Testis (tissue), 3 donors: ENCODE measurements around the gene PKHD1. TPM values are rescaled to one million over a fixed set of nuclear protein-coding genes. Genes with fewer than 3 reads are reported as not detected.

ENCODE experiments used
- DNase-seq: peaks from one replicate; pipeline ENCODE4 v3.0.0-alpha.2; 2019
- H3K27ac ChIP-seq, 2 donors: fragments of 200-600 bp; sonication (generic); one replicate each; pipeline ENCODE4 v1.5.1; 2019
- H3K27me3 ChIP-seq: fragments of 200-600 bp; sonication (generic); one replicate; pipeline ENCODE4 v1.5.1; 2019
- H3K36me3 ChIP-seq: fragments of 200-600 bp; sonication (generic); one replicate; pipeline ENCODE4 v1.5.1; 2017; ENCODE audit warnings: low read depth; ENCODE audit errors: missing control alignments
- H3K4me1 ChIP-seq: fragments of 200-600 bp; sonication (generic); one replicate; pipeline ENCODE4 v1.5.1; 2019
- H3K4me3 ChIP-seq, 2 donors: fragments of 200-600 bp; sonication (generic); one replicate each; pipeline ENCODE4 v1.5.1; 2017 to 2019
- H3K9me3 ChIP-seq: fragments of 200-600 bp; sonication (generic); one replicate; pipeline ENCODE4 v1.5.1; 2017
- CTCF ChIP-seq, 3 experiments: fragments of 450-650 bp in 2 of 3; fragments of 200-600 bp in 1 of 3; sonication (generic) in 1 of 3; IDR thresholded peaks; one replicate each; pipeline ENCODE4 v1.5.1; 2016 to 2019; ENCODE audit warnings: antibody characterized with exemption in 3 of 3, mild to moderate bottlenecking in 2 of 3, moderate library complexity in 1 of 3
- POLR2A ChIP-seq: fragments of 450-650 bp; IDR thresholded peaks from one replicate; pipeline ENCODE4 v1.6.1; 2017; ENCODE audit warnings: antibody characterized with exemption, mild to moderate bottlenecking, moderate library complexity
- WGBS, 2 donors: methylation state at CpG; one replicate each; pipeline ENCODE4 v1.1.5; 2018; 5-methylcytosine and 5-hydroxymethylcytosine counted together
- intact Hi-C: fragments of 100-400 bp; cut with DNase I; formaldehyde crosslinking; loops from one replicate; pipeline ENCODE4 v1.15.1; 2023; ENCODE audit warnings: low total_unique reads
- polyA plus RNA-seq: library from polyadenylated mRNA; stranded (reverse); fragments of 350-450 nt; fragmentation: Illumina TruSeq; extraction: RNeasy Lipid Tissue Mini Kit (QIAGEN cat#74804); gene quantifications from one replicate; pipeline ENCODE4 v1.2.3, GENCODE V29; 2014; ENCODE audit warnings: low read depth, low replicate concordance; ENCODE audit not compliant: insufficient read depth
- total RNA-seq, 2 donors: library from RNA; depleted of rRNA; stranded (reverse); fragments of >200 nt; gene quantifications; one replicate each; pipeline ENCODE4 v1.2.3, GENCODE V29; 2016

Gene PKHD1
- total and polyA plus RNA-seq, 3 donors from 2014 or later, result 1.3 to 2.3 (median 1.7) TPM

GRCh38 chr6:51893366-51893765 is 194.0 kb downstream of the PKHD1 start:
- TF ChIP-seq CTCF (IDR thresholded peaks at IDR 0.05) (no peak), POLR2A (no peak)
- H3K4me1 ChIP-seq, result no peaks in the 10 kb centered on the region
- no peaks in the 10 kb centered on the region for H3K9me3 ChIP-seq
- intact Hi-C loops, result no loop called here
- WGBS, 2 donors, result 84 to 90% methylated on average over 4 of the region's 4 CpGs
- no peak overlapping the region for H3K4me3 ChIP-seq
- no peak overlapping the region for H3K27ac ChIP-seq
- H3K27me3 ChIP-seq, result no peaks in the 10 kb centered on the region
- no peaks in the 10 kb centered on the region for H3K36me3 ChIP-seq
- DNase-seq, result no peak

DNA sequence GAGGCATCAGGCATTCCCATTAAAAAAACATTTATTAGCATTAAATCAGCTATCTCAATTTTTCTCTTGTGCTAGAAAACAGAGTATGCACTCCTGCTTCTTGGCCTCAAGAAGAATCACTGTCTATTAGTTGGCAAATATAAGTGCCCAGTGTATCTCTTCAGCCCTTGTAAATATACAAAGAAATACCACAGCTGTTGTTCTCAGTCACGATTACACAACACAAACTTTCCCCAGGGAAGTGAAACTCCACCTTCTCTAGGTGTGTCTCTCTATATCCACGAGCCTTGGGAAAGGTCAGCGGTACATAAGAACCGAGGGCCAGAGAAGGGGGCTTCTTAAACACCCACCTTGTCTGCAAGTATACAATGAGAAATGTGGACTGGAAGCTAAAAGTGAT is 194.7 kb downstream of the PKHD1 start:
- Histone ChIP-seq H3K36me3 (no peaks in the 10 kb centered on the region), H3K9me3 (no peaks in the 10 kb centered on the region), H3K4me3 (no peak overlapping the region), H3K27me3 (no peaks in the 10 kb centered on the region), H3K4me1 (no peaks in the 10 kb centered on the region), H3K27ac (no peak overlapping the region)
- 73 to 76% methylated on average over 4 of the region's 4 CpGs for WGBS, 2 donors
- TF ChIP-seq CTCF (IDR thresholded peaks at IDR 0.05) (no peak), POLR2A (no peak)
- no peak for DNase-seq
- intact Hi-C loops, result no loop called here

GRCh38 chr6:51892339-51892738 is 195.1 kb downstream of the PKHD1 start:
- intact Hi-C loops, result no loop called here
- WGBS, 2 donors, result 81 to 89% methylated on average over 3 of the region's 3 CpGs

DNA sequence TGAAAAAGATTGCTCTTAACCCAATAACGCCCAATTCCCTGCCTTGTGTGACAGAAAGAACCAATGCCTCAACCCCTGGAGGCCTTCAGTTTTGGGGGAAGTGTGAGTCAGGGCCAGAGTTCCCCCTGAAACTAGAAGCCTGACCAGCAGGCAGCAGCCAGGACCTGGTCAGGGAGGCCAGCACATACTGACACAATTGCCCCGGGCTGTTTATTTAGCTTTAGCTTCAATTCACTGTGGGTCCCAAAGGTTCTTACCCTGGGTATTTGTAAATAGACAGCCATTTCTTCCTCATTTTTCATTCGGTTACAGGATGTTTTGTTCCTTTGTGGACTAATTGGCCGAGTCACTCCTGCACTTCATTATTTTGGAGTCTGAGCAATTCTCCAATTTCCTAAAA is 195.6 kb downstream of the PKHD1 start:
- Histone ChIP-seq H3K27me3 (no peaks in the 10 kb centered on the region), H3K36me3 (no peaks in the 10 kb centered on the region), H3K4me1 (no peaks in the 10 kb centered on the region), H3K27ac (no peak overlapping the region), H3K9me3 (no peaks in the 10 kb centered on the region), H3K4me3 (no peak overlapping the region)
- intact Hi-C loops, result no loop called here
- no peak for TF ChIP-seq CTCF (IDR thresholded peaks at IDR 0.05)
- no peak for TF ChIP-seq POLR2A
- WGBS, 2 donors, result 87 to 88% methylated on average over 4 of the region's 4 CpGs
- DNase-seq, result no peak

More at GRCh38 chr6:51892339-51892738, 195.1 kb downstream of the PKHD1 start:
- Histone ChIP-seq H3K4me3 (no peak overlapping the region), H3K27ac (no peak overlapping the region), H3K4me1 (no peaks in the 10 kb centered on the region), H3K9me3 (no peaks in the 10 kb centered on the region), H3K27me3 (no peaks in the 10 kb centered on the region), H3K36me3 (no peaks in the 10 kb centered on the region)
- no peak for DNase-seq
- no peak for TF ChIP-seq CTCF (IDR thresholded peaks at IDR 0.05)
- TF ChIP-seq POLR2A, result no peak

GRCh38 chr6:51887859-51888258 is 199.6 kb downstream of the PKHD1 start:
- WGBS, 2 donors, result 44% methylated on average over 2 of the region's 2 CpGs
- intact Hi-C loops, result no loop called here

More at GRCh38 chr6:51887859-51888258, 199.6 kb downstream of the PKHD1 start:
- no peaks in the 10 kb centered on the region for H3K36me3 ChIP-seq
- TF ChIP-seq CTCF (IDR thresholded peaks at IDR 0.05) (no peak), POLR2A (no peak)
- no peaks in the 10 kb centered on the region for H3K9me3 ChIP-seq
- no peaks in the 10 kb centered on the region for H3K27me3 ChIP-seq
- no peak overlapping the region for H3K4me3 ChIP-seq
- no peak for DNase-seq
- no peaks in the 10 kb centered on the region for H3K4me1 ChIP-seq
- no peak overlapping the region for H3K27ac ChIP-seq
